Tibial artery (tissue), 4 donors: ENCODE data around the gene RBM44.
A peak's percentile ranks its signal among the peaks of the same experiment; 100 is the strongest.
"Not testable (repeated sequence)": the region's sequence is repeated elsewhere in the genome, so short reads cannot be mapped to it uniquely, and the experiment has no call there.

Source experiments
- DNase-seq, 2 donors: peaks; one replicate each; pipeline ENCODE4 v3.0.0-alpha.2; 2019
- H3K27ac ChIP-seq, 2 donors: fragments of 200-600 bp; sonication (generic) in 1 of 2; 1 replicate in 1 of 2; 2 replicates in 1 of 2; pipeline ENCODE4 v1.5.1; 2018 to 2019; ENCODE audit warnings: mild to moderate bottlenecking in 1 of 2
- H3K27me3 ChIP-seq, 2 donors: fragments of 200-600 bp; sonication (generic) in 1 of 2; one replicate each; pipeline versions ENCODE4 v1.5.1 to v1.6.0; 2016 to 2019
- H3K36me3 ChIP-seq, 3 donors: fragments of 200-600 bp; sonication (generic) in 2 of 3; one replicate each; pipeline ENCODE4 v1.5.1; 2016 to 2019; ENCODE audit warnings: mild to moderate bottlenecking in 2 of 3
- H3K4me1 ChIP-seq, 4 donors: fragments of 200-600 bp; sonication (generic) in 2 of 4; 1 replicate in 3 of 4; 2 replicates in 1 of 4; pipeline ENCODE4 v1.5.1; 2016 to 2019
- H3K4me3 ChIP-seq, 2 donors: fragments of 200-600 bp; sonication (generic) in 1 of 2; 1 replicate in 1 of 2; 2 replicates in 1 of 2; pipeline ENCODE4 v1.5.1; 2018 to 2019; ENCODE audit warnings: mild to moderate bottlenecking in 2 of 2
- H3K9me3 ChIP-seq, 3 donors: fragments of 200-600 bp; sonication (generic) in 1 of 3; one replicate each; pipeline ENCODE4 v1.5.1; 2016 to 2019
- intact Hi-C: fragments of 100-400 bp; cut with DNase I; formaldehyde crosslinking; loops from one replicate; pipeline ENCODE4 v1.15.0; 2023; ENCODE audit warnings: low total_unique reads
- TF ChIP-seq, protein P1 (sequence below), 2 experiments: fragments of 200-600 bp in 1 of 2; fragments of 450-650 bp in 1 of 2; IDR thresholded peaks; one replicate each; pipeline ENCODE4 v1.5.1; 2017 to 2019; ENCODE audit warnings: antibody characterized with exemption in 2 of 2, mild to moderate bottlenecking in 1 of 2, moderate library complexity in 1 of 2

The RBM44 gene

DNA sequence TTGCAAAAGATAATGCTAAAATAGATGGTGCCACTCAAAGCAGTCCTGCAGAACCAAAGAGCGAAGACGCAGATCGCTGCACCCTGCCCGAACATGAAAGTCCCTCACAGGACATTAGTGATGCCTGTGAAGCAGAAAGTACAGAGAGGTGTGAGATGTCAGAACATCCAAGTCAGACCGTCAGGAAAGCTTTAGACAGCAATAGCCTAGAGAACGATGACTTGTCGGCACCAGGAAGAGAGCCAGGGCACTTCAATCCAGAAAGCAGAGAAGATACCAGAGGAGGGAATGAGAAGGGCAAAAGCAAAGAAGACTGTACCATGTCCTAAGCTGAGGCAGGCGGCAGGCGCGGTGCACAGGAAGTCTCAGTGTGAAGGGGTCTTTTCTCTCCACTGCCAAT is 34.8 kb upstream of the RBM44 start:
- no peak for DNase-seq
- intact Hi-C loops = loop anchor here (10.0 kb wide), 1 partner anchor 649 kb away; no protein-coding TSS in a partner anchor
- Histone ChIP-seq H3K9me3 (no peaks in the 10 kb centered on the region), H3K27me3 (no peaks in the 10 kb centered on the region), H3K36me3 (peaks cover 45 to 74% (median 67%) of the 10 kb centered on the region in 3 donors), H3K4me1 (peaks cover 0 to 21% (median 6%) of the 10 kb centered on the region in 4 donors), H3K4me3 (no peak overlapping the region), H3K27ac (no peak overlapping the region)
- TF ChIP-seq, protein P1, sequence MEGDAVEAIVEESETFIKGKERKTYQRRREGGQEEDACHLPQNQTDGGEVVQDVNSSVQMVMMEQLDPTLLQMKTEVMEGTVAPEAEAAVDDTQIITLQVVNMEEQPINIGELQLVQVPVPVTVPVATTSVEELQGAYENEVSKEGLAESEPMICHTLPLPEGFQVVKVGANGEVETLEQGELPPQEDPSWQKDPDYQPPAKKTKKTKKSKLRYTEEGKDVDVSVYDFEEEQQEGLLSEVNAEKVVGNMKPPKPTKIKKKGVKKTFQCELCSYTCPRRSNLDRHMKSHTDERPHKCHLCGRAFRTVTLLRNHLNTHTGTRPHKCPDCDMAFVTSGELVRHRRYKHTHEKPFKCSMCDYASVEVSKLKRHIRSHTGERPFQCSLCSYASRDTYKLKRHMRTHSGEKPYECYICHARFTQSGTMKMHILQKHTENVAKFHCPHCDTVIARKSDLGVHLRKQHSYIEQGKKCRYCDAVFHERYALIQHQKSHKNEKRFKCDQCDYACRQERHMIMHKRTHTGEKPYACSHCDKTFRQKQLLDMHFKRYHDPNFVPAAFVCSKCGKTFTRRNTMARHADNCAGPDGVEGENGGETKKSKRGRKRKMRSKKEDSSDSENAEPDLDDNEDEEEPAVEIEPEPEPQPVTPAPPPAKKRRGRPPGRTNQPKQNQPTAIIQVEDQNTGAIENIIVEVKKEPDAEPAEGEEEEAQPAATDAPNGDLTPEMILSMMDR (IDR thresholded peaks at IDR 0.05) = no peak

DNA sequence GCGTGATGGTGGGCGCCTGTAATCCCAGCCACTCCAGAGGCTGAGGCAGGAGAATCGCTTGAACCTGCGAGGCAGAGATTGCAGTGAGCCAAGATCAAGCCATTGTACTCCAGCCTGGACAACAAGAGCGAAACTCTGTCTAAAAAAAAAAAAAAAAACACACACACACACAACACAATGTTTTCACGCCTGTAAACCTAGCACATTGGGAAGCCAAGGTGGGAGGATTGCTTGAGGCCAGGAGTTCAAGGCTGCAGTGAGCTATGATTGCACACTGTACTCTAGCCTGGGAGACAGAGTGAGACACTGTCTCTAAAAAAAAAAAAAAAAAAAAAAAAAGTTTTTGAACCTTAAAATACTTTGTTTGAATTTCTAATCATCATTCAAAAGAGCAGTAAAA is 33.5 kb upstream of the RBM44 start:
- H3K4me3 ChIP-seq, H3K27ac ChIP-seq, DNase-seq, H3K27me3 ChIP-seq, H3K9me3 ChIP-seq: not testable (repeated sequence)
- Histone ChIP-seq H3K4me1 (peaks cover 0 to 21% (median 6%) of the 10 kb centered on the region in 4 donors), H3K36me3 (peaks cover 41 to 75% (median 67%) of the 10 kb centered on the region in 3 donors)
- intact Hi-C loops = loop anchor here (10.0 kb wide), 1 partner anchor 650 kb away; no protein-coding TSS in a partner anchor

DNA sequence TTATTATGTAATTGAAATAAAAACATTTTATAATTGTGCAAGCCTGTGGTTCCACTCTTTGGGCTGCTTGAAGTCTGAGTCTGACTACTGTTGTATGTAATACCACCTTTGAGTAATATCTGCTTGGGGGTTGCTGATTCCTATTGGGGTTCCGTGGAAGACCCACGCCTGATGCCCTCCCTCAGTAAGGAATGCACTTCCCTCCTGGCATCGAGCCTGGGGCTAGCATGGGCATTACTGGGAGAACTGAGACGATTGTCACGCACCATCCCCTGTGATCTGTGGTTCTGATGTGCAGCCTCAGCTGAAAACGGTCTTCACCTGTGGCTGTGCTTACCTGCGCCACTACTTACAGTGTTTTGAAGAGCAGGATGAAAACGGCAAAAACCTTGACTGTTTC is 32.7 kb upstream of the RBM44 start:
- Histone ChIP-seq H3K27me3 (no peaks in the 10 kb centered on the region), H3K4me3 (no peak overlapping the region), H3K4me1 (peaks cover 0 to 21% (median 6%) of the 10 kb centered on the region in 4 donors), H3K9me3 (no peaks in the 10 kb centered on the region), H3K27ac (peak overlapping the region; percentile 17 to 51), H3K36me3 (peaks cover 41 to 75% (median 67%) of the 10 kb centered on the region in 3 donors)
- no peak for DNase-seq
- TF ChIP-seq, protein P1 (IDR thresholded peaks at IDR 0.05) = no peak
- intact Hi-C loops = loop anchor here (10.0 kb wide), 1 partner anchor 651 kb away; no protein-coding TSS in a partner anchor

DNA sequence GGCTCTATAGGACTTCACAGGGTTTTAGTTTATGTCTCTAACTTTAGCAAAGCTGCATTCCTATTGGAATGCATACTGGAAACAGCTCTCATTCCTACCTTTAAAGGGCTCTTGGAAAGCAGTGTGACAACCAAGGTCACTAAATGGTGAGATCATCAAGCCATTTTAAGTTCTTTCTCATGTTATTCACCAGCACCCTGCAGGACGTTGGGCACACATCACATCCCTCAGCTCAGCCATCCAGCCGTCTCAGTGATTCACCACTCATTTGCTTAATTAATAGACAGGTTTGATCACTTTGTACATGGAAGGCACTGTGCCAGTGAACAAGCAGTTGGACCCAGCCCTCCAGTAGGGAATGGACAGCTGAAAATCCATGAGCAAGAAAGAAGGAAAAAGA is 32.2 kb upstream of the RBM44 start:
- Histone ChIP-seq H3K27me3 (no peaks in the 10 kb centered on the region), H3K9me3 (no peaks in the 10 kb centered on the region), H3K4me1 (peaks cover 0 to 21% (median 6%) of the 10 kb centered on the region in 4 donors), H3K4me3 (no peak overlapping the region), H3K36me3 (peaks cover 42 to 76% (median 67%) of the 10 kb centered on the region in 3 donors), H3K27ac (peak overlapping the region; percentile 17 to 51)
- intact Hi-C loops = loop anchor here (10.0 kb wide), 1 partner anchor 652 kb away; no protein-coding TSS in a partner anchor
- DNase-seq = no peak
- TF ChIP-seq, protein P1 (IDR thresholded peaks at IDR 0.05) = no peak

DNA sequence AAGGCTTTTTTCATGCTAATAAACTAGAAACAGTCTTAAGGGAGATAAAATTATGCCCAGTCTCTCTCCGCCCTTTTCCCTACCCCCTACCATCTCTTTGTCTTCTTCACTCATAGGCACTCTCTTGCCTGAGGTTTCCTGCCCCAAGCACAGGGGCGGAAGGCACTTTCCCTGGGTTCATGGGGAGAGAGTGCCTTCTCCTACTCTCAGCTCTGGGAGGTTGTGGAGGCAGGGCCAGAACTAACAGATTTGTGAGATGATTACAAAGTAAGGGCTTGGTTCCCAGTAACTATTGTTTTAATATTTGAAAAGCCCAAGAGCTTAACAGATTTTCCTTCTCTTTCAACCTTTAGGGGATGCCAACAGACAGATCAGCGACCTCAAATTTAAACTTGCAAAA is 26.1 kb upstream of the RBM44 start:
- TF ChIP-seq, protein P1 (IDR thresholded peaks at IDR 0.05) = no peak
- peak overlapping the region in 1 of 2 donors; percentile 36 for H3K27ac ChIP-seq

DNA sequence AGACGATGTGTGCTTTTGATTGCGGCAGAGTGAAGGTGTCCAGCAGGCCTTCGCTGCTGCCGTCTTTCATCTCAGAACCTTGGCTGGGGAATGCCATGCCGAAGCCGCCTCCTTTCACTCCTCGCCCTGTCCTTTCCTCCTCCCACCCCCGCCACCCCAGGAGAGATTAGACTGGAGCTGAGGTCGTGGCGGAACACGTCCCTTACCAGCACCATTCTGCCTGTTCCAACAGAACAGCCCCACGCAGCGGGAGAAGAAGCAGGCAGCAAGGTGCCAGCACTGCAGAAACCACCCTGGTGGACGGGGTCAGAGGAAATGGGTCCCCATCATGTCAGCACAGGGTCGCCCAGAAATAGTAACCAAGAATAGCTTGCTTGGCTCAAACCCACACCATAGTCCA is 24.8 kb upstream of the RBM44 start:
- peaks cover 76 to 97% (median 86%) of the 10 kb centered on the region in 3 donors for H3K36me3 ChIP-seq
- H3K27me3 ChIP-seq = no peaks in the 10 kb centered on the region
- no peak overlapping the region for H3K27ac ChIP-seq
- no peak for DNase-seq
- H3K4me1 ChIP-seq = no peaks in the 10 kb centered on the region
- no peak overlapping the region for H3K4me3 ChIP-seq
- H3K9me3 ChIP-seq = no peaks in the 10 kb centered on the region
- intact Hi-C loops = no loop called here
- TF ChIP-seq, protein P1 (IDR thresholded peaks at IDR 0.05) = no peak

More for the DNA sequence above, 26.1 kb upstream of the RBM44 start:
- peaks cover 68 to 87% (median 78%) of the 10 kb centered on the region in 3 donors for H3K36me3 ChIP-seq
- H3K4me3 ChIP-seq = no peak overlapping the region
- H3K27me3 ChIP-seq = no peaks in the 10 kb centered on the region
- intact Hi-C loops = no loop called here
- H3K4me1 ChIP-seq = peaks cover 0 to 2% (median 0%) of the 10 kb centered on the region in 4 donors
- no peak for DNase-seq
- no peaks in the 10 kb centered on the region for H3K9me3 ChIP-seq
